ENCODE measurements around the gene ASPA.

- TF ChIP-seq POLR2A (IDR thresholded peaks at IDR 0.05; ENCODE audit: low read length) (no peak), GATA1 (IDR thresholded peaks at IDR 0.05; ENCODE audit: low read depth, low read length) (no peak)
Observed at GRCh38 chr17:3529817-3530741, 54.3 kb downstream of the ASPA start.
